Fibroblast of the conjunctiva (primary cell): ENCODE data around the gene SFXN3.

Source experiments
- DNase-seq: peaks from one replicate; pipeline ENCODE4 v3.0.0-alpha.2; 2010; ENCODE audit warnings: low read depth

The SFXN3 gene, protein sequence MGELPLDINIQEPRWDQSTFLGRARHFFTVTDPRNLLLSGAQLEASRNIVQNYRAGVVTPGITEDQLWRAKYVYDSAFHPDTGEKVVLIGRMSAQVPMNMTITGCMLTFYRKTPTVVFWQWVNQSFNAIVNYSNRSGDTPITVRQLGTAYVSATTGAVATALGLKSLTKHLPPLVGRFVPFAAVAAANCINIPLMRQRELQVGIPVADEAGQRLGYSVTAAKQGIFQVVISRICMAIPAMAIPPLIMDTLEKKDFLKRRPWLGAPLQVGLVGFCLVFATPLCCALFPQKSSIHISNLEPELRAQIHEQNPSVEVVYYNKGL

DNA sequence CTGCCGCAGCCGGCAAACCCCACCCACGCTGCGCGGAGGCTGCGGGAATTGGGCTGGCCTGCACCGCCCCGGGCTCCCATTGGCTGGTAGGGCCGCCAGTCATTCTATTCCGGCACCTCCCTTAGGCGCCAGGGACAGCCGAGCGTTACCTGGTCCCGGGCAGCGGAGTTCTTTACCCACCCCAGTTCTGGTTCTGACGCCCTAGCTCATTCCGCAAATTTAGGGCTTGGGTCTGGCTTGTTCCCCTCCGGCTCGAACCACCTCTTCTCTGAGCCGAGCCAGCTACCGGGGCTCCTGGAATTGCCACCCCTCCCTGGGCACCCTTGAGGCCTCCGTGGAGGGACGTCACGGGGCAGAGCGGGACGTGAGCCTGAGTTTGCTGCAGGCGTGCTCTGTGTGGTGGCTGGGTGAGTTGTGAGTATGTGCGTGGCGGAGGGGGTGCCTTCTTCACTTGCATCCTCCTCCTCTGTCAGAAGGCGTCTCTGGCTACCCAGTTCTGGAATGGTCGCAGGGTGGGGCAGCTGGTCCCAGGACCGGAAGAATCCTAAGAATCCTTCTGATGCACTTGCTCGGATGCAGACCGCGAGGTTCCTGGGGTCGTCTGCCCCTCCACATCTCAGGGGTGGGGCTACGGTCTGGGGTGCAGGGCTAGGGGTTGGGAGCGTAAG is at the start of gene SFXN3, which contains the start of gene PDZD7:
Gene SFXN3 (plus strand): TSS at position 107 of the 668 bp plus-strand sequence. CDS start 3,461 bp downstream, outside the sequence.
Gene PDZD7 (minus strand): TSS at position 2 of the 668 bp plus-strand sequence. CDS start 910 bp downstream, outside the sequence.
- no peak for DNase-seq

DNA sequence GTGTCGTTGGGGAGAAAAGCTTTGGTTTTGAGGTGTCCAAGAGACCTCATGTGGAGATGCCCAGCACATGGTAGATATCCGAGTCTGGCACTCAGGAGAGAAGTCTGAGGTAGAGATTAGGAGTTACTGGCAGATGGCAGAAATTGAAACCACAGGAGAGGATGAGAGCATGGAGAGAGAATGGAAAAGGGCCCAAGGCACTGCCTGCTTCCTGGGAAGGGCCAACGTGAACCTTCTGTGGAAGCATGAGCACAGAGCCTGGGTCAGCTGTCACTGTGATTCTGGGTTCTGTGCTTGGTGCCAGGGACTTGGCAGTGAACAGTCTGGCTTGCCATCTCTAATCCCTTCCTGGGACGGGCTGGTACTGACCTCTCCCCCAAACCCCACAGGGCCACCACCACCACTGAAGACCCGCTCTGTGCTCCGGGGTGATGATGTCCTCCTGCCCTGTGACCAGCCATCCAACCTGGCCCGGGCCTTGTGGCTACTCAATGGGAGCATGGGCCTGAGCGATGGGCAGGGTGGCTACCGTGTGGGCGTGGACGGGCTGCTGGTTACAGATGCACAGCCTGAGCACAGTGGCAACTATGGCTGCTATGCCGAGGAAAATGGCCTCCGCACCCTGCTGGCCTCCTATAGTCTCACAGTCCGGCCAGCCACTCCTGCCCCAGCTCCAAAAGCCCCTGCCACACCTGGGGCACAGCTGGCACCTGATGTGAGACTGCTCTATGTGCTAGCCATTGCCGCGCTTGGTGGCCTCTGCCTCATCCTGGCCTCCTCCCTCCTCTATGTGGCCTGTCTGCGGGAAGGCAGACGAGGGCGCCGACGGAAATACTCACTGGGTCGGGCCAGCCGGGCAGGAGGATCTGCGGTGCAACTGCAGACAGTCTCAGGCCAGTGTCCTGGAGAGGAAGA is 47.9 kb upstream of the SFXN3 start:
- DNase-seq = no peak

DNA sequence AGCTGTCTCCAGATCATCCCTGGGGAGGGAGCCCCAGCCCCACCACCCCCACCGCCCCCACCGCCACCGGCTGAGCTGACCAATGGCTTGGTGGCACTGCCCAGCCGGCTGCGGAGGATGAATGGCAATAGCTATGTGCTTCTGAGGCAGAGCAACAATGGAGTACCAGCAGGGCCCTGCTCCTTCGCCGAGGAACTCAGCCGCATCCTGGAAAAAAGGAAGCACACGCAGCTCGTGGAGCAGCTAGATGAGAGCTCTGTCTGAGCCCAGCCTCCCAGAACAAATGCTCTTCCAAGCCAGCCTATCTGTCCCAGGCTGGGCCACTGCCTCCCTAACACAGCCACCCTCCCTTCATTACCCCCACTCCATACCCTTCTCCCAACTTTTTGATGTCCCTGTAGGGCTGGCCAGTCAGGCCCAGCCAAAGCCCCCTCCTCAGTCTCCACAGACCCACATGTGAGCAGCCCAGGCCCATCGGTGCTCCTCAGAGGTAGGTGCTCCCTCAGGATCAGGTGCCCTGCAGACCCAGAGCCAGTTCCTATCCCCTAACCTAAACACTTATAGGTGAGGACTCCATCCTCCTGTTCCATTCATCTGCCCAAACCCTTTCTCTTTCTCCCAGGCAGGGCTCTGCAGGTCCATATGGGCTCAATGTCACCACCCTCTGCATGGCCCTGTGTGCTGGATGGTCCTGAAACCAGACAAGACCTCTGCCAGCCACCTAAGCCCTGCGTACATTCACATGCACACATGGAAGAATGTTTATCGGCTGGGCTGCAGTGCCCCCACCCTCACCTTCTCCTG is 47.0 kb upstream of the SFXN3 start:
- DNase-seq = no peak

DNA sequence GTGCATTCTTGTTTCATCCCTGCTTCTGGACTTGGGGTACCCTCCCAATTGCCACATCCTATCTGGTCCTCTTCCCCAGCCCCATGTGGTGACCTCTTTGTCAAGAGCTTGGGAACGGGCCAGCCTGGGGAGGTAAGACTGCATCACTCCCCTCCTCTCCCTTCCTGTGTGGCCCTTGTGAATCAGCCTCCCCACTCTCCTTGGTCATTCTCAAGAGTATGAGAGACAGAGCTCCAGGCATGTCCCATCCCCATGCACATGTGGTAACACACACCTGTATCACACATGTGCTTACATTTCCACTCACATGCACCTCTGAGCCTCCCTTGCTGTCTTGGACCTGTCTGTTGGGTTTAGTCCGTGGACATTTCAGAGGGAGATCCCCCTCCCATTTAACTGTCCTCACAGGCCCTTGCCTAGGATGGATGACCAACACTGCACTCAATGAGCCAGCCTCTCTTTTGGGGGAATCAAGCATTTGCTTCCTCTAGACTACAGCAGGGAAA is 46.3 kb upstream of the SFXN3 start:
- no peak for DNase-seq

DNA sequence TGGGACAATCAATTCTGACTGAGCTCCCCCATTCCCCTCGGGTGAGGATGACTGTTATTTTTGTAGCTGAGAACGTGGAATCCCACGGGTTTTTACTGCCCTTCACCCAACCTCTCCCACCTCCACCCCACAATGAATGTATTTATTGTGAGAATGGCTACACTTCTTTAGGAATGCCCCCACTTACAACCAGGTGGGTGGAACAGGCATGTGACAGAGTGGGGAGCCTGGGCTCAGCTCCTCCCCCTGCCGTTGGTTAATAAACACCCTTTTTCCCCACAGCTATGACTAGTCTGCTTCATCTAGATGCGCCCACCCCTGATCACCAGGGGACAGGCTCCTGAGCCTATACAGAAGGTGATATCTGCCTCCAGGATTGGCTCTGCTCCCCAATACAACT is 45.7 kb upstream of the SFXN3 start:
- no peak for DNase-seq

DNA sequence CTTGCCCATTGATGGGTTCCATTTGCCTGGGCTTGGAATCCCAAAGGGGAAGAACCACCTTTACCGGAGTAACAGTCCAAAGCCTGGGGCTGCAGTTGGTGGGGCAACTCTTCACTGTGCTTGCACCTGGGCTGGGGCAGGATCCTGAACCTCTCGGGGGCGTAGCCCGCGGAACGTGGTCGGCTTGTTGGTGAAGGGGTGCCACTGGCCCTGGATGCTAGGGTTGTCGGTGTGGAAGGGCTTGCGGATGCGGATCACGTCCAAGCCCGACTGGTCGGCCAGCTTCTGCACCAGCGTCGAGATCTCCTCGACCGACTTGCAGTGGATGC is 44.4 kb upstream of the SFXN3 start:
- no peak for DNase-seq

DNA sequence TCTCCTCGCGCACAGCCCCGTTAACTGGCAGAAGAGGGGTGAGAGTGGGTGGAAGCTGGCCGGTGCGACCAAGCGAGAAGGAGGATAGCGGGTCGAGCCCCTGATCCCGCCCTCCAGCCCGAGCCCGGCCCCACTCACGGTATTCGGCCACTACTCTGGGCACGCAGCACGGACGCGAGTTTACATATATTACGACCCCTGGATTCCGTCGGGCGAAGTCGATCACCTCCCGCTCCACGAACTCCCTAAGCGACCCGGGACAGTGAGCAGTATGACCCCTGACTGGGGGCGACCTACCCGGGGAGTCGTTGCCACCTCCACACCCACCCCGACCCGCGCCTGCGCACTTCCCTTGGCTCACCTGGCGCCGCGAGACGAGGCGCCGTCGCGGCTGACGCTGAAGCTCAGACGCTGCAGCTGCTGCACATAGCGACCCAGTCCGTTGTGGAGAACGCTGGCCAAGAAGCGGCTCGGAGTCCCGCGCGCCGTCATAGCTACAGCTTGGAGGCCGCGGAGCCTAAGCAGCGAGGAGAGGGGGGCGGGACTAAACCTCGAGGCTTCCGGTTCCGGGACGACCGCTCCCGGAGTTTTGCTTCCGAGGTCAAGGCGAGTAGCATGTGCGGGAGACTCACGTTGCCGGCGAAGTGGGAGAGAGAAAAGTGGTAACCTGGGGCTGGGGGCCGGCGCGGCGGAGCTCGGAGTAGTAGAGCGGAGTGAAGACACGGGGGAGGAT is 43.9 kb upstream of the SFXN3 start, which contains the start of the genes MRPL43 and TWNK:
Gene MRPL43 (minus strand): TSS at position 546 of the 733 bp plus-strand sequence. CDS start 54 bp downstream, at position 492.
Gene TWNK (plus strand): TSS at position 592 of the 733 bp plus-strand sequence. CDS start 668 bp downstream, outside the sequence.
- DNase-seq = no peak

DNA sequence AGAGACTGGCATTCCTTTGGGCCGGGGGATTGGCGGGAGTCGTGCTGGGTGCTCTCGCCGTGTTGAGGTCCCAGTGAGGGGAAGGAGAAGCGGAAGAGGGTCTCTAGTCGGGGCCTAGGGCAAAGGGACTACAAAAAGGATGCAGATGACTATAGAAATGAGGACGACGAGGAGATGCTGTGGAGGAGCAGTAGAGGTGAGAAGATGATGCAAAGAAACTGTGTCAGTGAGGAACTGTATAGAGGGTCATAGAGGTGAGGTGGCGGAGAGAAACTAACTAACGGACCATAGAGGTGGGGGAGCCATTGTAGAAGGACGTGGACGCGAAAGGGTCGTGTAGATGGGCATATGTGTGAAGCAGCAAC is 43.4 kb upstream of the SFXN3 start:
- no peak for DNase-seq

DNA sequence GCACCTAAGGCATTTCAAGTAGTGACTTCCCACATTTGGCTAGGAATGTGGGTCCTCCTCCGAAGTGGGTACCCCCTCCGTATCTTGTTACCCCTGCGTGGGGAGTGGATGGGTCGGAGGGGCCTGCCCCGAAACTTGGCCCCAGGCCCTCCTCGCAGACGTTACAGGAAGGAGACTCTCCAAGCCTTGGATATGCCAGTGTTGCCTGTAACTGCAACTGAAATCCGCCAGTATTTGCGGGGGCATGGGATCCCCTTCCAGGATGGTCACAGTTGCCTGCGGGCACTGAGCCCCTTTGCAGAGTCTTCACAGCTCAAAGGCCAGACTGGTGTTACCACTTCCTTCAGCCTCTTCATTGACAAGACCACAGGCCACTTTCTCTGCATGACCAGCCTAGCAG is 42.9 kb upstream of the SFXN3 start:
- no peak for DNase-seq

DNA sequence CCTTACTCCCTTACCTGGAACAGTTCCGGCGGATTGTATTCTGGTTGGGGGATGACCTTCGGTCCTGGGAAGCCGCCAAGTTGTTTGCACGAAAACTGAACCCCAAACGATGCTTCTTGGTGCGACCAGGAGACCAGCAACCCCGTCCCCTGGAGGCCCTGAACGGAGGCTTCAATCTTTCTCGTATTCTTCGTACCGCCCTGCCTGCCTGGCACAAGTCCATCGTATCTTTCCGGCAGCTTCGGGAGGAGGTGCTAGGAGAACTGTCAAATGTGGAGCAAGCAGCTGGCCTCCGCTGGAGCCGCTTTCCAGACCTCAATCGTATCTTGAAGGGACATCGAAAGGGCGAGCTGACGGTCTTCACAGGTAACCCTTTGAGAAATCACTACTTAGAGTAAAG is 41.9 kb upstream of the SFXN3 start:
- DNase-seq = no peak

DNA sequence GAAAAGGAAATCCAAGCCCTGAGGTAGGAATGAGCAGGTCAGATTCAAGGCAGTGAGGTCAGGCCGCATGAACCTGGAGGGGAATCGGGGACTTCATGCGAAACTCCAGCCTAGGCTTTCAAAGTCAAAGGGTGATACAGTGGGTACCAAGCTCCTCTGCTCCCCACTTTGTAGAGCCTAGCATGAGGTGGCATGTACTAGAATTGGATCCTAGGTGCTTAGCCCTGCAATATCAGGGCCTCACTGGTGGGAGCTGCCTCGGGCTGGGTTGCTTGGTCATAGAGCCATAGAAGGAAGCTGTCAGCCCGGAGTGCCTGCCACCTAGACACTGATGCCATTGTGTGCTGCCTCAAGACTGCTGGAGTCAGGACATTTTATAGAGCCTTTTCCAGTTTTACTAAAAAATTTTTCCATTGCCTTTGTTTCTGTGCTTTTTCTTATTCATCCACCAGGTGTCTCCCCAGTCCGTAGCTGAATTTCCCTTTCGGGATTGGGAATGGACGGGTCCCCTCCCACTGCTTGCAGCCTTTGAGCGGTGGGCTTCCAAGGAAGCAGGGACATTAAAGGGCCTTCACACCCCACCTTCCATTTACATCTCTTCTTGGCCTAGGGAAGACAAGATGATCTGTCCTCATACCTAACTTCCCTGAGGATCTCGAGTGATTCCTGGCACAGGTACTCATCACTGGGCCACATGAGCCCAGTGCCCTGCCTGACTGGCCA is 36.9 kb upstream of the SFXN3 start:
- DNase-seq = no peak

DNA sequence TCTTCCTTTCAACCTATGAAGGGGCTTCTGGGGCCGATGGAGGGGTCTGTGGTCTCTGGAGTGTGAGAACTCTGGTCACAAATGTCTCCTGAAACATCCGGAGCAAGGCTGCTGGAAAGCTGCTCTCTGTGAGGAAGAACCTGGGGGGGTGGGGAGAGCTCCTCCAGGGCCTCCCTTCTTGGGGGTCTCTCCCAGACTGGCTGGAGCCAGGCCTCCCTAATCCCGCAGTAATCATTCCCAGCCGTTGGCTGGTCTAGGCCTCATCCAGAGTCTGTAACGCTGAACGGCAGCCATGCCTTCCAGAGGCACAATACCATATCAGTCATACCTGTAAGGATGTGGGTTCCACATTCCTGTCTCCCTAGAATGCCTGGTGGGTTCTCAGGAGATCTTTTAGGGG is 35.9 kb upstream of the SFXN3 start:
- DNase-seq = no peak

DNA sequence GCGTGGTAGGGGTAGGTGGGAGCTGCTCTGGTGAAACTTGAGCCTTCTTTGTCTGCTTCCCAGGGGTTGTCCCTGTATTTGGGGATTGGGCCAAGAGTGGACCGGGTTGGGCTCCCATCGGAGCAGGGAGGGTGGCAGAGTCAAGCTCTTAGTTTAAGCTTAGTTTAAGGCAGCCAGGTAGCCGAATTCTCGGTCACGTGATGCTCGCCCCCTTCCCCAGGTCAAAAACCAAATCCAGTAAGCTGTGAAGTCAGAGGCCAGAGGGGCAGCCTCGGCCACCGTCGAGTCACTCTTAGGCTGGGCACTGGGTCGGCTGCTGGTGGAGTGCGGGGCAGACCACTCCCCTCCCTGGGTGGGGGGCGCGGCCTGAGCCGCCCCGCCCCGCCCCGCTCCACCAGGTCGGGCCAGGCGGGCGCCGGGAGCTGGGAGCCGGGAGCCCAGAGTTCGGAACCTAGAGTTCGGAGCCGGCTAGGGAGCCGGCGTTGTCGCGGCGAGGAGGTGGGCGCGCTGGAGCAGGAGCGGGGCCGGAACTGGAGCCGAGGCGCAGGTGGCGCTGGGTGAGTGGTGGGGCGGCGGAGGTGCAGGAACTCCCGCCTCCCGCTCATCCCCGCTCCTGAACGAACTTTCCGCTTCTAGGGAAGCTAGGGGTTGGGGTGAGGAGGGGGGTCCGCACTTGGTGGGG is 34.2 kb upstream of the SFXN3 start:
- no peak for DNase-seq

DNA sequence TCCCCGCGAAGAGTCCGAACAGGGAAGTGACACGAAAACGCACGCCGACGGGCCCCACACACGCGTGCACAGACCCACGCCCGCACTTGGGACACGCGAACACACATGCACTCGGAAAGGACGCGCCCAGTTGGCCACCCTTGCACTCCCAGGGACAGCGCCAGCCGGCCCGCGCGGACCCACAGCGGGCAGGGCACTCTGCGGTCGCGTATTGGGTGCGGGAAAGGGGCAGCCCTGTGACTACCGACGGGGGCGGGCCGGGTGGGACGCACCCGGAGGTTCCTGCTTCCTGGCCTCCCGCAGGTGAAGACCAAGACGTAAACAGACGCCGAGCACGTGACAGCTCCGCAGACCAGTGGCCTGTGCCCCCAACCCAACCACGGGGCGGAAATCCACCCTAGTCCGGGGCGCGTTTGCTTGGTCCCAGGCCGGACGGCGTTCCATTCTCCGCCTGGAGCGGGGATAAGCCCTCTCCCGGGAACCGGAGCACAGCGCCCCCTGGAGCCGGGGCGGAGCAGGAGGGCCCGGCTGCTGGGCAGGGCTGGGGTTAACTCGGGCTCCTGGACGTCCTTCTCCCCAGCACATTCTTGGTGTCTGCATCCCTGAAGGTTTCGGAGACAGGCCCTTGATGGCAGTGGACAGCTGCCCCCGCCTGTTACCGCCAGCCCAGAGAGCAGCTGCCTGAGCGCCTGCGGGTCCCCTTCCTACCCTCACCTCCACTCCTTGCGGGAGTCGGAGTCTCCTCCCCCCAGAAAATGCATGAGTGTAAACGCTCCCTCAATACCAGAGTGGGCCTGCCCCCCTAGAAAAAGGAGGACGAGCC is 33.5 kb upstream of the SFXN3 start:
- no peak for DNase-seq

DNA sequence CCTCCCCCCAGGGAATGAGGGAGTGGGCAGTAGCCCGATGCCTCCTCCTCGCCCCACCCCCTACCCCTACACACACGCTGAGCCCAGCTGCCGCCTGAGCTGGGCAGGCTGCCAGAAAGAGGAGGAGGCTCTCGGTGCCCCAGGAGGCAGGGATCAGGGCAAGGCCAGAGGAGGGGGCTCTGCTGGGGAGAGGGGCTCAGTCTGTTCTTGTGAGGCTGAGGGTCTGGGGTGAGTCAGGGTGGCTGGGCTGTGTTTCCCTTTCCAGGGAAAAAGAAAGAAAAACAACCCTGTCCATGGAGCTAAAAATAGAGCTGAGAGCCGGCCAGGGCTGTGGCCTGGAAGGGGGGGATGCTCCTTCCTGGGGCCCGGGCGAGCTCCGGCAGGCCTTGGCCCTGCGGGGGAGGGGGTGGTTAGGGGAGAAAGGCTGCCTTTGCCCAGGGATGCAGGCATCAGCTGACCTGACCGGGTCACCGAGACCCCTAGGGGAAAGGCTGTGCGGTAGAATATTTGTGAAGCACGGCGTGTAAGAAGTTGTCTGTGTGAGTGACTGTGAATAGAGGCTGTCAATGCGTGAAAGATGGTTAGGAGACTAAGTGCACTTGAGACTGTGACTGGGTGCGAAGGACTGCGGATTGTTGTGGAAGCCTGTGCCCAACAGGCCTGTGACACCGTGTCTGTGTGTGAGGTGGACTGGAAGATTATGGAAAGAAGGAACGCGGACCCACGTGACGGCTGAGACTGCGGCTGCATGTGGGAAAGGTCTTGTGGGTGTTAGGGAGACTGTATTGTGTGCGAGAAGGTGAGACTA is 32.6 kb upstream of the SFXN3 start:
- peak; percentile 75 for DNase-seq

DNA sequence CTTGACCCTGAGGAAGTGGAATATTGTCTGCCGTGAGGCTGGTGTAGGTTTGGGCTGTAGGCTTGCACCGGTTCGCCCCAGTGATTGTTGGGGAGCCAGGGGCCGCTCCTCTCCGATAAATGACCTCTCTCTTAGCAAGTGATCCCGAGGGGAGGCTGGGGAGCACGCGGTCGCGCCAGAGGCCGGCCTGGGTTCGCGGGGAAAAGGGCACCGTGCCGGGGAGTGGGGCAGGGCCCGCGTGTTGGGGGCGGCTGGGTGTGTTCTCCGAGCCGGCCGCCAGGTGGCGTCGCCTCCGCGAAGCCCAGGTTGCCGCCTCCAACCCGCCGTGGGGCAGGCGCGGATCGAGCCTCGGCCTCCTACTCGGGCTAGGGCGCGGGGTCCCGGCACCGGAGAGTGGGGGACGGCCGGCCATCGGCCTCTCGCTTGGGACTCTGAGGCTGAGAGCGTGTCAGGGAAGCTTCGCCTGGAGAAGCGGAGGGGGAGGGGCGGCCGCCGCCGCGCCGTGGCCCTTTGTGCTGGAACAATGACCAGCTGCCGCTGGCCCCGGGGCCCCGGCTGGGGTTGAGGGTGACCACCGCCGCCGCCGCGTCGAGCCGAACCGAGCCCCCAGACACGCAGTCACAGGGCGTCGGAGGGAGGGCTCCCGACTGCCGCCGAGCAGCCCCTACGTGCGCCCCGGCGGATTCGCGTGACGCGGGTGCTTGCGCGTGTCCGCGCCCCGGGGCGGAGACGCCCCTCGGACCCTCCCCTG is 31.9 kb upstream of the SFXN3 start:
- DNase-seq = no peak

DNA sequence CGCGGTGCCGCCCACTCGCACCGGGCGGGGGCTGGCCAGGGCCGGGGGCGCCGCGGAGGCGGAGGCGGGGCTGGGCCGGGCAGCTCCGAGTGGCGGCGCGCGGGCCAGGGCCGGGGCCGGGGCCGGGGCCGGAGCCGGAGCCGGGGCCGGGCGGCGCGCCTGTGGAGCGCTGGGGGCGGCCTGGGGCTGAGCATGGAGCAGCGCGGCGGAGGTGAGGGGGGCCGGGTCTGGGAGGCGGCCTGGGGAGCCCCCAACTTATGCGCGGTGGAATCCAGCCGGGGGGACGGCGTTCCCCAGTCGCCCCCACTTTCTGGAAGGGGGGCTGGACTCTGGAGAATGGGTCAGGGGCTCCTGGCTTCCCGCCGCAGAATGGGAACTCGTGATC is 31.3 kb upstream of the SFXN3 start, which contains the start of gene LZTS2:
Gene LZTS2 (plus strand): TSS at position 67 of the 385 bp plus-strand sequence. CDS start 2,731 bp downstream, outside the sequence.
- no peak for DNase-seq
